Activated naive CD8-positive, alpha-beta T cell treated with anti-CD3 and anti-CD28 coated beads, Interleukin-2, amount 10 ng/mL, durations not matched to agents 7 days and 5 days (primary cell): ENCODE measurements around the gene FKBP5. TPM values are rescaled to one million over a fixed set of nuclear protein-coding genes. Genes with fewer than 3 reads are reported as not detected.
"Not testable (repeated sequence)": the region's sequence is repeated elsewhere in the genome, so short reads cannot be mapped to it uniquely, and the experiment has no call there.

Experiments used
- ATAC-seq: fragments of 150-1000 bp; cut with Tn5 transposase; one replicate; pipeline ENCODE4 v1.10.0; 2021; ENCODE audit warnings: low read depth, moderate library complexity
- POLR2A ChIA-PET: fragments of 350-600 bp; sonication (Branson Sonifier 250); formaldehyde crosslinking; loops from one replicate; lab custom pipeline; 2021; ENCODE audit warnings: antibody characterized with exemption; lab: Charles Lee
- DNase-seq: peaks from one replicate; pipeline ENCODE4 v3.0.0; 2021
- H3K27ac Mint-ChIP-seq: one replicate; pipeline ENCODE4 v1.8.0; 2022; ENCODE audit warnings: mild to moderate bottlenecking, mixed read lengths
- H3K27me3 Mint-ChIP-seq: one replicate; pipeline ENCODE4 v1.8.0; 2022; ENCODE audit warnings: mild to moderate bottlenecking, moderate library complexity, mixed read lengths
- H3K36me3 Mint-ChIP-seq: one replicate; pipeline ENCODE4 v1.8.0; 2021; ENCODE audit warnings: mild to moderate bottlenecking, mixed read lengths
- H3K4me1 Mint-ChIP-seq: one replicate; pipeline ENCODE4 v1.8.0; 2021; ENCODE audit warnings: mixed read lengths
- H3K4me3 Mint-ChIP-seq: one replicate; pipeline ENCODE4 v1.8.0; 2022; ENCODE audit warnings: mild to moderate bottlenecking, moderate library complexity, mixed read lengths
- H3K9me3 Mint-ChIP-seq: one replicate; pipeline ENCODE4 v1.8.0; 2021; ENCODE audit warnings: mixed read lengths
- microRNA-seq: library from miRNA; unstranded; fragments of <30 nt; microRNA quantifications from one replicate; pipeline ENCODE4 v1.2.0, GENCODE V29; 2022
- total RNA-seq, 2 experiments: library from RNA; stranded (reverse); gene quantifications; one replicate each; pipeline ENCODE4 v1.2.3, GENCODE V29; 2021

FKBP5 gene
- total RNA-seq, 2 experiments from 2014 or later = 78.6 to 79.8 TPM

- Mint-ChIP-seq H3K36me3 (no peaks in the 10 kb centered on the region), H3K9me3 (no peaks in the 10 kb centered on the region), H3K27me3 (peaks cover 9% of the 10 kb centered on the region), H3K27ac (no peak overlapping the region), H3K4me1 (peaks cover 3% of the 10 kb centered on the region), H3K4me3 (no peak overlapping the region)
- POLR2A ChIA-PET = no interaction called here
- no peak for DNase-seq
- no peak for ATAC-seq
These were observed 145.1 kb downstream of the FKBP5 start for GRCh38 chr6:35543459-35544193.

- Mint-ChIP-seq H3K36me3 (no peaks in the 10 kb centered on the region), H3K4me3 (no peak overlapping the region), H3K4me1 (peaks cover 3% of the 10 kb centered on the region), H3K9me3 (no peaks in the 10 kb centered on the region), H3K27ac (no peak overlapping the region), H3K27me3 (peaks cover 9% of the 10 kb centered on the region)
- POLR2A ChIA-PET = no interaction called here
- DNase-seq = no peak
- ATAC-seq = no peak
These were observed 146.9 kb downstream of the FKBP5 start for GRCh38 chr6:35541836-35542235.

DNA sequence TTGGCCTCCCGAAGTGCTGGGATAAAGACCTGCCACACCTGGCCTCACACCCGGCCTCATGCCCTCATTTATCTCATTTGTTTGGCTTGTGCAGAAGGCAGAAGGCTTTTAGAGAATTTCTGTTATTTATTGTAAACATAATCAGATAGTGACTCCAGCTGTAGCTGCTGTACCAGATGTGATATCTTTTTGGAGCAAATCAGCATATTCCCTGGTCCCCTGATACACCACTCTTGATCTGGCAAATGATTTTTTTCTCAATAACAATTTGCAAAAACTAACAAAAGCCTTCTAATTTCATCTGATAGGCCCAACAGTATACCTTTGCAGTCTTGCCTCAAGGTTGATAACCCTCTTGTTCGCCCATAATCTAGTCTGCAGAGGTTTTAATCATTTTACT, 149.5 kb downstream of the FKBP5 start:
- no peaks in the 10 kb centered on the region for H3K9me3 Mint-ChIP-seq
- no peak overlapping the region for H3K4me3 Mint-ChIP-seq
- no peak overlapping the region for H3K27ac Mint-ChIP-seq
- peaks cover 6% of the 10 kb centered on the region for H3K4me1 Mint-ChIP-seq
- H3K27me3 Mint-ChIP-seq = peaks cover 17% of the 10 kb centered on the region
- DNase-seq (no peak), ATAC-seq (no peak)
- H3K36me3 Mint-ChIP-seq = no peaks in the 10 kb centered on the region
- POLR2A ChIA-PET = no interaction called here

DNA sequence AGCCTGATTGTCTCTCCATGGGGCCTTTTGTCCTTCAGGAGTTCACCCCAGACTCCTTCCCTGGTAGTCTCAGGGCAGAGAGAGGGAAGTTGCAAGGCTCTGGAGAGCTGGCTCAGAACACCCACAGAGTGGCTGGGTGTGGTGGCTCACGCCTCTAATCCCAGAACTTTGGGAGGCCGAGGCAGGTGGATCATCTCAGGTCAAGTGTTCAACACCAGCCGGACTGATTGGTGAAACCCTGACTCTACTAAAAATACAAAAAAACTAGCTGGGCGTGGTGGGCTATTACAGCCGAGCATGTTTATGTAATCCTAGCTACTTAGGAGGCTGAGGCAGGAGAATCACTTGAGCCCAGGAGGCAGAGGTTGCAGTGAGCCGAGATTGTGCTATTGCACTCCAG, 152.9 kb downstream of the FKBP5 start:
- H3K9me3 Mint-ChIP-seq, DNase-seq, H3K4me1 Mint-ChIP-seq, ATAC-seq, H3K4me3 Mint-ChIP-seq, H3K27ac Mint-ChIP-seq, POLR2A ChIA-PET, H3K36me3 Mint-ChIP-seq: not testable (repeated sequence)
- H3K27me3 Mint-ChIP-seq = peaks cover 21% of the 10 kb centered on the region

DNA sequence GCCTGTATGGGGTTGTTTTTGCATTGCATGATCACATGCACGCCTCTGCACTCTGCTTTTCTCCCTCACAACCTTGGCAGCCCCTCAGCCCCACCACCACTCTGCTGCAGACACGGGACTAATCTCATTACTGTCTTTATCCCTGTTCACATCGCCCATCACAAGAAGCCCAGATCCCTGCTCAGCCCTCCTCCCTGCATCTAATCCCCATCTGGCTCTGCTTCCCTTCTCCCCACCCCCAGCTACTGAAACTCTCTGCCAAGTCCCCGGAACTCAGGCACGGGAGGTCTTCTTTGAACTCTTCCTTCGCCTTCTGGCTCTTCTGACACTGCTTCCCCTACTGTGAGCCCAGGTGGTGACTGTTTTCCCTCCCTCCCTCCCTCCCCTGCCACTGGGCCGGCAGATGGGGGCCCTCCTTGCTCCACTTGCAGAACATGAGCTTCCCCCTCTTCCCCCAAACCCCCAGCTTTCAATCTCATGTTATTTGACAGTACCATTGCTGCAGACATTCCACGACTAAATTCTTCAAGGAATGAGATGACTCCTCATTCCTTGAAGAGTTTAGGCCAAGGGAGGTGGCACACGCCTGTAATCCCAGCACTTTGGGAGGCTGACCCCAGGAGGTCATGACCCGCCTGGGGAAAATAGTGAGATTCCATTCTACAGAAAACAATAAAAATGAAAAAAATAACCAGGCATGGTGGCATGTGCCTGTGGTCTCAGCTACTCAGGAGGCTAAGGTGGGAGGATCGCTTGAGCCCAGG, 154.1 kb downstream of the FKBP5 start:
- Mint-ChIP-seq H3K36me3 (no peaks in the 10 kb centered on the region), H3K27ac (no peak overlapping the region), H3K27me3 (peaks cover 18% of the 10 kb centered on the region), H3K9me3 (no peaks in the 10 kb centered on the region), H3K4me3 (no peak overlapping the region), H3K4me1 (peaks cover 3% of the 10 kb centered on the region)
- POLR2A ChIA-PET = interaction anchor here (0.6 kb wide), 1 partner anchor 12 kb away, joined by 3 read pairs; no protein-coding TSS in a partner anchor
- DNase-seq = no peak
- ATAC-seq = no peak

GRCh38 chr6:35533981-35534380, 154.7 kb downstream of the FKBP5 start:
- Mint-ChIP-seq H3K36me3 (no peaks in the 10 kb centered on the region), H3K27me3 (peaks cover 18% of the 10 kb centered on the region)
- no peak for ATAC-seq

GRCh38 chr6:35532126-35532525, 156.6 kb downstream of the FKBP5 start:
- no peak for ATAC-seq
- POLR2A ChIA-PET = interaction anchor here (1.2 kb wide), 1 partner anchor 8 kb away, joined by 3 read pairs; no protein-coding TSS in a partner anchor

More at GRCh38 chr6:35533981-35534380, 154.7 kb downstream of the FKBP5 start:
- Mint-ChIP-seq H3K9me3 (no peaks in the 10 kb centered on the region), H3K4me1 (peaks cover 3% of the 10 kb centered on the region), H3K4me3 (no peak overlapping the region), H3K27ac (no peak overlapping the region)
- POLR2A ChIA-PET = interaction anchor here (0.6 kb wide), 1 partner anchor 11 kb away, joined by 3 read pairs; no protein-coding TSS in a partner anchor
- no peak for DNase-seq

GRCh38 chr6:35524380-35525020, 164.2 kb downstream of the FKBP5 start:
- POLR2A ChIA-PET = interaction anchor here (0.7 to 1.5 kb wide), 3 partner anchors 8 to 217 kb away, joined by 3 to 8 read pairs (median 3); partner anchors contain the start of gene TEAD3
- no peak overlapping the region for H3K4me3 Mint-ChIP-seq

More at GRCh38 chr6:35532126-35532525, 156.6 kb downstream of the FKBP5 start:
- Mint-ChIP-seq H3K4me3 (no peak overlapping the region), H3K9me3 (no peaks in the 10 kb centered on the region), H3K27me3 (peaks cover 21% of the 10 kb centered on the region), H3K36me3 (no peaks in the 10 kb centered on the region), H3K4me1 (peaks cover 3% of the 10 kb centered on the region), H3K27ac (no peak overlapping the region)
- no peak for DNase-seq

More at GRCh38 chr6:35524380-35525020, 164.2 kb downstream of the FKBP5 start:
- Mint-ChIP-seq H3K9me3 (no peaks in the 10 kb centered on the region), H3K36me3 (no peaks in the 10 kb centered on the region), H3K27ac (peak overlapping the region; percentile 71), H3K27me3 (peaks cover 9% of the 10 kb centered on the region), H3K4me1 (peaks cover 23% of the 10 kb centered on the region)
- DNase-seq = no peak
- no peak for ATAC-seq

Small RNA genes lying within 50 kb of the gene (microRNA-seq; reads per million reads assigned to microRNA genes)
- 8.4 reads per million, percentile 9 among the genes with 10 or more reads in this experiment for gene MIR5690

Other genes with a start within 250 kb of the FKBP5 start
- gene FANCE, start 236.6 kb downstream of the FKBP5 start, total RNA-seq = 10 to 100 TPM; 14.9 to 15.9 TPM
- gene RPL10A, start 220.5 kb downstream of the FKBP5 start, total RNA-seq = 1,000 to 10,000 TPM; 1,373 to 1,398 TPM
- under 1 TPM; 0.19 to 0.43 TPM for gene TEAD3, start 191.8 kb downstream of the FKBP5 start, total RNA-seq
- gene TULP1, start 176.0 kb downstream of the FKBP5 start, total RNA-seq = not detected
- under 1 TPM; 0.85 to 0.97 TPM for gene ARMC12, start 48.1 kb upstream of the FKBP5 start, total RNA-seq
- not detected for gene CLPSL2, start 87.7 kb upstream of the FKBP5 start, total RNA-seq
- gene CLPSL1, start 92.1 kb upstream of the FKBP5 start, total RNA-seq = not detected
- not detected for gene CLPS, start 108.4 kb upstream of the FKBP5 start, total RNA-seq
- not detected for gene LHFPL5, start 116.4 kb upstream of the FKBP5 start, total RNA-seq
- 10 to 100 TPM; 69.1 to 73.6 TPM for gene SRPK1, start 232.2 kb upstream of the FKBP5 start, total RNA-seq